PC-3 (cell line): ENCODE results near the gene EXOC4.

Experiments
- CTCF ChIP-seq: fragments of 300-600 bp; sonication (generic); conservative IDR thresholded peaks from 2 replicates; pipeline ENCODE4 v1.5.1; 2017; ENCODE audit warnings: antibody characterized with exemption, low read depth, mild to moderate bottlenecking, low read length
- EZH2 ChIP-seq: fragments of 300-600 bp; sonication (generic); IDR thresholded peaks from one replicate; pipeline ENCODE4 v1.6.1; 2017; ENCODE audit warnings: antibody characterized with exemption, mild to moderate bottlenecking, low read length; ENCODE audit not compliant: unreplicated experiment
- EZH2phosphoT487 ChIP-seq: fragments of 300-600 bp; sonication (generic); IDR thresholded peaks from 2 replicates; pipeline ENCODE4 v1.6.1; 2018; ENCODE audit warnings: mild to moderate bottlenecking, antibody characterized with exemption, low read length, borderline replicate concordance

- TF ChIP-seq CTCF (no peak), EZH2phosphoT487 (no peak), EZH2 (no peak)
Measured at GRCh38 chr7:133502498-133502897, 249.6 kb downstream of the EXOC4 start.
